ENCODE measurements around the gene HECW1.

Gene HECW1

GRCh38 chr7:43169076-43169475 is 56.6 kb downstream of the HECW1 start:
- no peaks in the 10 kb centered on the region for H3K9me3 ChIP-seq (ENCODE audit: control insufficient read depth, low read length)
- H3K27ac ChIP-seq (ENCODE audit: insufficient read depth, low read depth, low read length, poor library complexity, severe bottlenecking), result no peak overlapping the region
- H3K27me3 ChIP-seq (ENCODE audit: control insufficient read depth, insufficient read depth, low read length, poor library complexity, severe bottlenecking), result no peaks in the 10 kb centered on the region
- H3K36me3 ChIP-seq (ENCODE audit: control insufficient read depth, insufficient read depth, low read length), result no peaks in the 10 kb centered on the region
- peaks cover 6% of the 10 kb centered on the region for H3K4me1 ChIP-seq (ENCODE audit: control insufficient read depth, insufficient read depth, low read length)
- H3K4me3 ChIP-seq (ENCODE audit: insufficient read depth, low read depth, low read length), result no peak overlapping the region
- 95 to 99% methylated on average over 3 of the region's 3 CpGs for WGBS, 2 experiments

- Histone ChIP-seq H3K36me3 (ENCODE audit: control insufficient read depth, insufficient read depth, low read length) (no peaks in the 10 kb centered on the region), H3K9me3 (ENCODE audit: control insufficient read depth, low read length) (no peaks in the 10 kb centered on the region), H3K27me3 (ENCODE audit: control insufficient read depth, insufficient read depth, low read length, poor library complexity, severe bottlenecking) (no peaks in the 10 kb centered on the region), H3K4me3 (ENCODE audit: insufficient read depth, low read depth, low read length) (no peak overlapping the region), H3K4me1 (ENCODE audit: control insufficient read depth, insufficient read depth, low read length) (peaks cover 6% of the 10 kb centered on the region), H3K27ac (ENCODE audit: insufficient read depth, low read depth, low read length, poor library complexity, severe bottlenecking) (no peak overlapping the region)
- WGBS, 2 experiments, result 57 to 67% methylated on average over 3 of the region's 3 CpGs
Observed at GRCh38 chr7:43170571-43170970, 58.1 kb downstream of the HECW1 start.

- Histone ChIP-seq H3K9me3 (ENCODE audit: control insufficient read depth, low read length) (no peaks in the 10 kb centered on the region), H3K36me3 (ENCODE audit: control insufficient read depth, insufficient read depth, low read length) (no peaks in the 10 kb centered on the region), H3K27me3 (ENCODE audit: control insufficient read depth, insufficient read depth, low read length, poor library complexity, severe bottlenecking) (no peaks in the 10 kb centered on the region), H3K27ac (ENCODE audit: insufficient read depth, low read depth, low read length, poor library complexity, severe bottlenecking) (no peak overlapping the region), H3K4me1 (ENCODE audit: control insufficient read depth, insufficient read depth, low read length) (peaks cover 2% of the 10 kb centered on the region), H3K4me3 (ENCODE audit: insufficient read depth, low read depth, low read length) (no peak overlapping the region)
- 92 to 93% methylated on average over 10 of the region's 10 CpGs for WGBS, 2 experiments
Observed at GRCh38 chr7:43175570-43176200, 63.2 kb downstream of the HECW1 start.

DNA sequence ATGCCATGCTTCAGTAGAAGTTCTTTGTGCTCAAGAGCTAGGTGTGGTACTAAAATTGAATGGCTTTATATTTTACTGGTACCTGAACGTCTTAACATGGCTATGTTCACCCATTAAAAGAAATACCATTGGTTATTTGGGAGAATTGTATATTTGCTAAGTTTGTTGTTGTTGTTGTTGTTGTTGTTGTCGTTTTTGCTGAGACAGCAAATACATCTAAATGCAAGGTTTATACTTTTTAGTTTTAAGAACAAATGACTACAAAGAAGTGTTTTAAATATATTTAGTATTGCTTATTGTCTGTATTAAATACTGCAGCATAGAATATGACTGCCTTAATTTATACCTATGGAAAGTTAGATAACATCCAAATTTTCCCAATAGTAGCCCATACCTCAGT is 66.9 kb downstream of the HECW1 start:
- H3K9me3 ChIP-seq (ENCODE audit: control insufficient read depth, low read length), result no peaks in the 10 kb centered on the region
- no peak overlapping the region for H3K27ac ChIP-seq (ENCODE audit: insufficient read depth, low read depth, low read length, poor library complexity, severe bottlenecking)
- no peaks in the 10 kb centered on the region for H3K27me3 ChIP-seq (ENCODE audit: control insufficient read depth, insufficient read depth, low read length, poor library complexity, severe bottlenecking)
- H3K36me3 ChIP-seq (ENCODE audit: control insufficient read depth, insufficient read depth, low read length), result no peaks in the 10 kb centered on the region
- no peak overlapping the region for H3K4me3 ChIP-seq (ENCODE audit: insufficient read depth, low read depth, low read length)
- WGBS, 2 experiments, result 80 to 88% methylated on average over 1 to 2 of the region's 2 CpGs
- H3K4me1 ChIP-seq (ENCODE audit: control insufficient read depth, insufficient read depth, low read length), result no peaks in the 10 kb centered on the region

DNA sequence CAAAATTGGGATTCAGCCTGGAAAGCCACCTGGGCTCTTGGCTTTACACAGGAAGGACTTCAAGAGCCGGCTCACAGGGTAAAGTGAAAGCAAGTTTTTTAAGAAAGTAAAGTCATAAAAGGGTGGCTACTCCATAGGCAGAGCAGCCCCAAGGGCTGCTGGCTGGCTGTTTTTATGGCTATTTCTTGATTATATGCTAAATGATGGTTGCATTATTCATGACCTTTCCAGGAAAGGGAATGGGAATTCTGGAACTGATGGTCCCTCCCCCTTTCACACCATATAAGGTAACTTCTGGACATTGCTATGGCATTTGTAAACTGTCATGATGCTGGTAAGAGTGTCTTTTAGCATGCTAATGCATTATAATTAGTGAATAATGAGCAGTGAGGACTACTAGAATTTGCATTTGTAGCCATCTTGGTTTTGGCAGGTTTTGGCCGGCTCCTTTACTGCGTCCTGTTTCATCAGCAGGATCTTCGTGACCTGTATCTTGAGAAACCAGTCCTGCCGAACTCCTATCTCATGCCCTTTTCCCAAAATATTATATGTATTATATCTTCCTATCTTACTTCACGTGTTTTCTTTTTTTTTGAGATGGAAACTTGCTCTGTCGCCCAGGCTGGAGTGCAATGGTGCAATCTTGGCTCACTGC is 80.5 kb downstream of the HECW1 start:
- H3K9me3 ChIP-seq (ENCODE audit: control insufficient read depth, low read length), result no peaks in the 10 kb centered on the region
- H3K4me1 ChIP-seq (ENCODE audit: control insufficient read depth, insufficient read depth, low read length), result no peaks in the 10 kb centered on the region
- 92 to 95% methylated on average over 7 of the region's 7 CpGs for WGBS, 2 experiments
- no peak overlapping the region for H3K4me3 ChIP-seq (ENCODE audit: insufficient read depth, low read depth, low read length)
- H3K27ac ChIP-seq (ENCODE audit: insufficient read depth, low read depth, low read length, poor library complexity, severe bottlenecking), result no peak overlapping the region
- no peaks in the 10 kb centered on the region for H3K27me3 ChIP-seq (ENCODE audit: control insufficient read depth, insufficient read depth, low read length, poor library complexity, severe bottlenecking)
- no peaks in the 10 kb centered on the region for H3K36me3 ChIP-seq (ENCODE audit: control insufficient read depth, insufficient read depth, low read length)

DNA sequence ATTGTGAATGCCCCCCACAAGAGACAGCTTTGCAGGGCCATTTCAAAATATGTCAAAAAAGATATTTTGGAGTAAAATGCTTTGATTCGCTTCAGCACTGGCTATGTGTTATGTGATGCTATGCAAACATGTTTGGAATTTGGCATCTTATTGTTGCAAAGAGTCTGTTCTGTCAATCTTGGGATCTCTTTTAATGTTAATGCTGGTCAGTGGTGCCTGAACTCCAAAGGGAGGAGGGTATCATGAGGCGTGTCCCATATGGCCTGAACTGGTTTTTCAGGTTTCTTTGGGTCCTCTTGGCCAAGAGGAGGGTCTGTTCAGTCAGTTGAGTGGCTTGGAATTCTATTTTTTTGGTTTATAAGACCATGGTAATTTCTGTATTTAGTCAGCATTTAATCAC is 81.4 kb downstream of the HECW1 start:
- no peak overlapping the region for H3K27ac ChIP-seq (ENCODE audit: insufficient read depth, low read depth, low read length, poor library complexity, severe bottlenecking)
- H3K9me3 ChIP-seq (ENCODE audit: control insufficient read depth, low read length), result no peaks in the 10 kb centered on the region
- H3K4me3 ChIP-seq (ENCODE audit: insufficient read depth, low read depth, low read length), result no peak overlapping the region
- H3K27me3 ChIP-seq (ENCODE audit: control insufficient read depth, insufficient read depth, low read length, poor library complexity, severe bottlenecking), result no peaks in the 10 kb centered on the region
- WGBS, 2 experiments, result 69% methylated on average over 2 of the region's 2 CpGs
- H3K4me1 ChIP-seq (ENCODE audit: control insufficient read depth, insufficient read depth, low read length), result no peaks in the 10 kb centered on the region
- H3K36me3 ChIP-seq (ENCODE audit: control insufficient read depth, insufficient read depth, low read length), result no peaks in the 10 kb centered on the region

GRCh38 chr7:43195256-43195655 is 82.8 kb downstream of the HECW1 start:
- H3K4me1 ChIP-seq (ENCODE audit: control insufficient read depth, insufficient read depth, low read length), result no peaks in the 10 kb centered on the region
- 87 to 89% methylated on average over 7 of the region's 7 CpGs for WGBS, 2 experiments
- no peak overlapping the region for H3K27ac ChIP-seq (ENCODE audit: insufficient read depth, low read depth, low read length, poor library complexity, severe bottlenecking)

GRCh38 chr7:43195768-43196167 is 83.3 kb downstream of the HECW1 start:
- H3K27me3 ChIP-seq (ENCODE audit: control insufficient read depth, insufficient read depth, low read length, poor library complexity, severe bottlenecking), result no peaks in the 10 kb centered on the region
- H3K9me3 ChIP-seq (ENCODE audit: control insufficient read depth, low read length), result no peaks in the 10 kb centered on the region

More at GRCh38 chr7:43195256-43195655, 82.8 kb downstream of the HECW1 start:
- no peaks in the 10 kb centered on the region for H3K36me3 ChIP-seq (ENCODE audit: control insufficient read depth, insufficient read depth, low read length)
- no peaks in the 10 kb centered on the region for H3K27me3 ChIP-seq (ENCODE audit: control insufficient read depth, insufficient read depth, low read length, poor library complexity, severe bottlenecking)
- no peaks in the 10 kb centered on the region for H3K9me3 ChIP-seq (ENCODE audit: control insufficient read depth, low read length)
- no peak overlapping the region for H3K4me3 ChIP-seq (ENCODE audit: insufficient read depth, low read depth, low read length)

GRCh38 chr7:43196379-43196778 is 83.9 kb downstream of the HECW1 start:
- Histone ChIP-seq H3K36me3 (ENCODE audit: control insufficient read depth, insufficient read depth, low read length) (no peaks in the 10 kb centered on the region), H3K9me3 (ENCODE audit: control insufficient read depth, low read length) (no peaks in the 10 kb centered on the region), H3K4me3 (ENCODE audit: insufficient read depth, low read depth, low read length) (no peak overlapping the region), H3K4me1 (ENCODE audit: control insufficient read depth, insufficient read depth, low read length) (no peaks in the 10 kb centered on the region), H3K27me3 (ENCODE audit: control insufficient read depth, insufficient read depth, low read length, poor library complexity, severe bottlenecking) (no peaks in the 10 kb centered on the region), H3K27ac (ENCODE audit: insufficient read depth, low read depth, low read length, poor library complexity, severe bottlenecking) (no peak overlapping the region)
- 81 to 88% methylated on average over 4 to 5 of the region's 5 CpGs for WGBS, 2 experiments

More at GRCh38 chr7:43195768-43196167, 83.3 kb downstream of the HECW1 start:
- Histone ChIP-seq H3K27ac (ENCODE audit: insufficient read depth, low read depth, low read length, poor library complexity, severe bottlenecking) (no peak overlapping the region), H3K4me1 (ENCODE audit: control insufficient read depth, insufficient read depth, low read length) (no peaks in the 10 kb centered on the region), H3K36me3 (ENCODE audit: control insufficient read depth, insufficient read depth, low read length) (no peaks in the 10 kb centered on the region), H3K4me3 (ENCODE audit: insufficient read depth, low read depth, low read length) (no peak overlapping the region)
- 95 to 96% methylated on average over 5 of the region's 5 CpGs for WGBS, 2 experiments

DNA sequence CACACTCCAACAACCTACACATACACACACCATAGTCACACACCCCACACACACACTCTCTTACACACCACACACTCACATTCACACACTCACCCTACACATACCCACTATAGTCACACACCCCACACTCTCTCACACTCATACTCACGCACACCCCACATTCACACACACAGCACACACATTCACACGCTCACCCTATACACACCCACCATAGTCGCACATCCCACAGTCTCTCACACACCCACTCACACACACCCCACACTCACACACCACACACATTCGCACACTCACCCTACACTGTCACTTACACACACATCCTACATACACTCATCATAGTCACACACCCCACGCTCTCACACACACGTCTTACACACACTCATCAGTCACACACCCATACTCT is 85.6 kb downstream of the HECW1 start:
- Histone ChIP-seq H3K27me3 (ENCODE audit: control insufficient read depth, insufficient read depth, low read length, poor library complexity, severe bottlenecking) (no peaks in the 10 kb centered on the region), H3K36me3 (ENCODE audit: control insufficient read depth, insufficient read depth, low read length) (no peaks in the 10 kb centered on the region), H3K27ac (ENCODE audit: insufficient read depth, low read depth, low read length, poor library complexity, severe bottlenecking) (no peak overlapping the region), H3K9me3 (ENCODE audit: control insufficient read depth, low read length) (no peaks in the 10 kb centered on the region), H3K4me1 (ENCODE audit: control insufficient read depth, insufficient read depth, low read length) (no peaks in the 10 kb centered on the region), H3K4me3 (ENCODE audit: insufficient read depth, low read depth, low read length) (no peak overlapping the region)
- 92 to 93% methylated on average over 6 of the region's 6 CpGs for WGBS, 2 experiments

Data from ectodermal cell (in vitro differentiated cells).